ENCODE results near the gene ZNF654.

The ZNF654 gene

DNA sequence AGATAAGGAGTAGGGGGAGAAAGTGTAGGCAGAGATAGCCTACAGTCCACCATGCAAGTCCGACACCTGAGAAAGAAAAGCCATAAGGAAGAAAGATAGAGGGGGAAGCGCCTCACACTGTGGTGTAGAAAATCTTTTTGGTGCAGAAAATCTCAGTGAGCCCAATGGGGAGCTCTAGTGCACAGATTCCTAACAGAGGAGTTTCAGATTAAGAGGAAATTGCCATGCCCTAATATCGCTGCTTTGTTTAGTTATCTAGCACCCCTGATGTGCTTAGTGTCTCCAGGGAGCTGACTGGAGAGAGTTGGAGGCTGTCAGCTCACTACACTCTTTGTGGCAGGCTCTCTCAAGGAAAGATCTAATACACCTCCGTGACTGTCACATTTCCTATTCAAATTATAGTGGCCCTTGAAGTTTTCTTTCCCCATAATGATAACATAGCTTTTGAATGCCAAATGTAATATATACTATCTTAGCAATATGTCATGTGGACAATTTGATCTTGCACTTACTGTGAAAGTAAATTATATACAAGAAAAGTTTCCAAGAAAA, 34.0 kb upstream of the ZNF654 start:
- TF ChIP-seq, protein P1, sequence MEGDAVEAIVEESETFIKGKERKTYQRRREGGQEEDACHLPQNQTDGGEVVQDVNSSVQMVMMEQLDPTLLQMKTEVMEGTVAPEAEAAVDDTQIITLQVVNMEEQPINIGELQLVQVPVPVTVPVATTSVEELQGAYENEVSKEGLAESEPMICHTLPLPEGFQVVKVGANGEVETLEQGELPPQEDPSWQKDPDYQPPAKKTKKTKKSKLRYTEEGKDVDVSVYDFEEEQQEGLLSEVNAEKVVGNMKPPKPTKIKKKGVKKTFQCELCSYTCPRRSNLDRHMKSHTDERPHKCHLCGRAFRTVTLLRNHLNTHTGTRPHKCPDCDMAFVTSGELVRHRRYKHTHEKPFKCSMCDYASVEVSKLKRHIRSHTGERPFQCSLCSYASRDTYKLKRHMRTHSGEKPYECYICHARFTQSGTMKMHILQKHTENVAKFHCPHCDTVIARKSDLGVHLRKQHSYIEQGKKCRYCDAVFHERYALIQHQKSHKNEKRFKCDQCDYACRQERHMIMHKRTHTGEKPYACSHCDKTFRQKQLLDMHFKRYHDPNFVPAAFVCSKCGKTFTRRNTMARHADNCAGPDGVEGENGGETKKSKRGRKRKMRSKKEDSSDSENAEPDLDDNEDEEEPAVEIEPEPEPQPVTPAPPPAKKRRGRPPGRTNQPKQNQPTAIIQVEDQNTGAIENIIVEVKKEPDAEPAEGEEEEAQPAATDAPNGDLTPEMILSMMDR (conservative IDR thresholded peaks at IDR 0.05; ENCODE audit: low read depth, low read length) = no peak
- H3K79me2 ChIP-seq (ENCODE audit: insufficient read depth, low read depth) = no peaks in the 10 kb centered on the region
- H4K20me1 ChIP-seq (ENCODE audit: insufficient read depth) = no peaks in the 10 kb centered on the region
- no peaks in the 10 kb centered on the region for H3K36me3 ChIP-seq (ENCODE audit: insufficient read depth)
- H3K4me1 ChIP-seq (ENCODE audit: low read depth, poor library complexity, severe bottlenecking) = peaks cover under 1% of the 10 kb centered on the region
- no peak overlapping the region for H3K9ac ChIP-seq
- H3K27ac ChIP-seq = no peak overlapping the region
- no peak overlapping the region for H3K4me2 ChIP-seq
- H3K27me3 ChIP-seq (ENCODE audit: insufficient read depth, low read depth) = no peaks in the 10 kb centered on the region
- H3K4me3 ChIP-seq (IDR thresholded peaks at IDR 0.05; ENCODE audit: insufficient read depth, low read depth, low read length) = no peak overlapping the region
- H2AFZ ChIP-seq (ENCODE audit: low read depth) = no peak overlapping the region

DNA sequence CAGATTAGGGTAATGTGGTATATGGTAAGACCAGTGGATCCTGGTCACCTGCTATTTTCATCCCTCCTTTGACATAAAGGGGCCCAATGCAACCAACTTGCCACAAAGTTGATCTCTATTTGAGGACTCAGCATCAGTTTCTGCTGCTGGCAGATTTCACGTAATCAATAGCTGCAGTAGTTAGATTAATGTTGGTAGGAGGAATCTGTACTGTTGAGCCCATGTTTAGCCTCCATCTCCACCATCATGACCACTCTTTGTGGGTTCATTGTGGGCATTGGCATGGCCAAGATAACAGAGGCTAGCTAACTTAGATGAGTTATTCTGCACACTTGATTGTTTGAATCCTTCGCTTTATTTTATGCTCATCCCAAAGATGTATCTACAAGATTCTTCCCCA, 30.2 kb upstream of the ZNF654 start:
- no peaks in the 10 kb centered on the region for H3K27me3 ChIP-seq (ENCODE audit: insufficient read depth, low read depth)
- no peaks in the 10 kb centered on the region for H4K20me1 ChIP-seq (ENCODE audit: insufficient read depth)
- peaks cover 17% of the 10 kb centered on the region for H3K4me1 ChIP-seq (ENCODE audit: low read depth, poor library complexity, severe bottlenecking)
- H2AFZ ChIP-seq (ENCODE audit: low read depth) = no peak overlapping the region
- H3K36me3 ChIP-seq (ENCODE audit: insufficient read depth) = no peaks in the 10 kb centered on the region
- H3K4me3 ChIP-seq (IDR thresholded peaks at IDR 0.05; ENCODE audit: insufficient read depth, low read depth, low read length) = no peak overlapping the region
- H3K27ac ChIP-seq = no peak overlapping the region
- TF ChIP-seq, protein P1 (conservative IDR thresholded peaks at IDR 0.05; ENCODE audit: low read depth, low read length) = no peak
- H3K4me2 ChIP-seq = no peak overlapping the region
- H3K9ac ChIP-seq = no peak overlapping the region
- H3K79me2 ChIP-seq (ENCODE audit: insufficient read depth, low read depth) = no peaks in the 10 kb centered on the region

DNA sequence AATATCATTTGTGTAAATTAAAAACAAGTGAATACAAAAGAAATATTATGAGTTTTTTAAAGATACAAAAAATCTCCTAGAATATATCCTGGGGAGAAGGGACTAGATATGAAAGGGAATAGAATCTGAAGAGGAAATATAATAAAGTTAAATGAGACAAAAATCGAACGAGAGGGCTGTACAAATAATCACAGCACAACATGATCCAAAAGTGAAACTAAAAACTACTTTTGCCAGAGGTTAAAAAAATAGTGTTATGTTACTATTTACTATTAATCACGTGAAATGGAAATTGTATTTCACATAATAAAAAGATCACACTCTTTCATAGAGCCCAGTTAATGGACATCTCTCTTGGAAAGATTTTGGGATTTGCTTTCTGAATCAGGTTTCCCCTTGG, 28.8 kb upstream of the ZNF654 start:
- TF ChIP-seq, protein P1 (conservative IDR thresholded peaks at IDR 0.05; ENCODE audit: low read depth, low read length) = no peak
- H2AFZ ChIP-seq (ENCODE audit: low read depth) = peak overlapping the region; percentile 22; the same call in 1 of the 2 replicates
- no peaks in the 10 kb centered on the region for H3K79me2 ChIP-seq (ENCODE audit: insufficient read depth, low read depth)
- no peak overlapping the region for H3K4me3 ChIP-seq (IDR thresholded peaks at IDR 0.05; ENCODE audit: insufficient read depth, low read depth, low read length)
- H3K27ac ChIP-seq = no peak overlapping the region
- no peaks in the 10 kb centered on the region for H3K27me3 ChIP-seq (ENCODE audit: insufficient read depth, low read depth)
- H3K4me1 ChIP-seq (ENCODE audit: low read depth, poor library complexity, severe bottlenecking) = peaks cover 17% of the 10 kb centered on the region
- H3K4me2 ChIP-seq = peak overlapping the region; percentile 36
- no peak overlapping the region for H3K9ac ChIP-seq
- no peaks in the 10 kb centered on the region for H4K20me1 ChIP-seq (ENCODE audit: insufficient read depth)
- H3K36me3 ChIP-seq (ENCODE audit: insufficient read depth) = no peaks in the 10 kb centered on the region

DNA sequence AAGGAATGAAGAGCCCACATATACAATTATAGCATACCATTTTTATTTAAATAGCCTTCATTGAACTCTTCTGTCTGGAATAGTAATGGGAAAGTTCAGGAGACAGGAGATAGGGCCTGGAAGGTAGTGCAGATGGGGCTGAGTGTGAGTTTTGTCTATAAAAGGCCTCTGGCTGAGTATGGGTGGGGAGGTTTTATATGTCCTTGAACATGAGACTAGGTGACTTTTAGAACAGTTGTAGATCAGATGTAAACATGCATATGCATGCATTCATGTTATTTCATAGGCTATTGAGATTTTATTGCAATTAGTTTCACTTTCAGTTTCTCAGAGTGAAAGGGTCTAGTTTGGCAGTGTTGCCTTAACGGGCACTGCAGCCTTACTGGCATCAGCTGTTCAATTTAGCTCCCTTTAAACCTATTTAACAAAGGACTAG, 27.4 kb upstream of the ZNF654 start:
- Histone ChIP-seq H3K4me1 (ENCODE audit: low read depth, poor library complexity, severe bottlenecking) (peaks cover 17% of the 10 kb centered on the region), H3K36me3 (ENCODE audit: insufficient read depth) (no peaks in the 10 kb centered on the region), H3K4me2 (peak overlapping the region; percentile 81), H3K27me3 (ENCODE audit: insufficient read depth, low read depth) (no peaks in the 10 kb centered on the region), H4K20me1 (ENCODE audit: insufficient read depth) (no peaks in the 10 kb centered on the region), H3K79me2 (ENCODE audit: insufficient read depth, low read depth) (no peaks in the 10 kb centered on the region), H3K27ac (peak overlapping the region; percentile 47; the same call in 1 of the 2 replicates), H2AFZ (ENCODE audit: low read depth) (peak overlapping the region; percentile 78), H3K9ac (peak overlapping the region; percentile 32; the same call in 1 of the 2 replicates), H3K4me3 (IDR thresholded peaks at IDR 0.05; ENCODE audit: insufficient read depth, low read depth, low read length) (peak overlapping the region; percentile 70)
- TF ChIP-seq, protein P1 (conservative IDR thresholded peaks at IDR 0.05; ENCODE audit: low read depth, low read length) = no peak
